AG09319 (cell line): ENCODE results near the gene TMEM267.
"Not testable (repeated sequence)": the region's sequence is repeated elsewhere in the genome, so short reads cannot be mapped to it uniquely, and the experiment has no call there.

Experiments
- DNase-seq: peaks from one replicate; pipeline ENCODE4 v3.0.0-alpha.2; 2010; ENCODE audit warnings: low read depth; ENCODE audit errors: extremely low read depth
- CTCF ChIP-seq: IDR thresholded peaks from 2 replicates; pipeline ENCODE4 v1.5.1; 2011; ENCODE audit warnings: low read depth, mild to moderate bottlenecking, inconsistent platforms, low read length, moderate library complexity

Gene TMEM267

GRCh38 chr5:43484106-43484849 is 613 bp upstream of the TMEM267 start:
- peak; percentile 64 for TF ChIP-seq CTCF
- DNase-seq, result peak; percentile 68

GRCh38 chr5:43482490-43483297 is 971 bp downstream of the TMEM267 start:
- DNase-seq, result peak; percentile 54
- no peak for TF ChIP-seq CTCF

- no peak for TF ChIP-seq CTCF
- DNase-seq, result no peak
These were observed 13.8 kb downstream of the TMEM267 start for GRCh38 chr5:43469671-43470391.

GRCh38 chr5:43467100-43467499 is 16.6 kb downstream of the TMEM267 start:
- TF ChIP-seq CTCF, result no peak
- DNase-seq, result no peak

GRCh38 chr5:43465455-43465854 is 18.2 kb downstream of the TMEM267 start:
- not testable (repeated sequence) for DNase-seq

GRCh38 chr5:43461066-43461465 is 22.6 kb downstream of the TMEM267 start:
- TF ChIP-seq CTCF, result no peak
- DNase-seq, result no peak

GRCh38 chr5:43456556-43456955 is 27.1 kb downstream of the TMEM267 start:
- no peak for DNase-seq
- TF ChIP-seq CTCF, result no peak

- DNase-seq, result not testable (repeated sequence)
These were observed 42.1 kb downstream of the TMEM267 start for GRCh38 chr5:43441575-43441974.
